NCI-H2196 (cell line): ENCODE data around the gene FGF8.

Experiments
- DNase-seq: peaks from one replicate; lab custom pipeline; 2025; ENCODE audit not compliant: unreplicated experiment; lab: John Stamatoyannopoulos, UW

The FGF8 gene

GRCh38 chr10:101741938-101742337, 34.0 kb downstream of the FGF8 start:
- DNase-seq, result no peak

GRCh38 chr10:101736666-101737065, 39.2 kb downstream of the FGF8 start:
- no peak for DNase-seq

GRCh38 chr10:101732096-101732495, 43.8 kb downstream of the FGF8 start:
- no peak for DNase-seq

GRCh38 chr10:101726115-101726387, 49.9 kb downstream of the FGF8 start:
- no peak for DNase-seq

GRCh38 chr10:101725296-101726114, 50.4 kb downstream of the FGF8 start:
- DNase-seq, result no peak

- DNase-seq, result no peak
Measured at GRCh38 chr10:101724446-101724845, 51.5 kb downstream of the FGF8 start.

GRCh38 chr10:101723176-101723575, 52.7 kb downstream of the FGF8 start:
- DNase-seq, result no peak

GRCh38 chr10:101721806-101722205, 54.1 kb downstream of the FGF8 start:
- no peak for DNase-seq

GRCh38 chr10:101720606-101721230, 55.2 kb downstream of the FGF8 start:
- DNase-seq, result no peak
